Osteoblast (primary cell): ENCODE measurements around the gene R3HDM2. TPM values are rescaled to one million over a fixed set of nuclear protein-coding genes. Genes with fewer than 3 reads are reported as not detected.

Experiments
- DNase-seq: peaks from one replicate; pipeline ENCODE4 v3.0.0; 2011; ENCODE audit warnings: low spot score, mixed read lengths; ENCODE audit not compliant: insufficient read length; ENCODE audit errors: missing footprints
- H2AFZ ChIP-seq: 2 replicates; pipeline ENCODE4 v1.6.0; 2011; ENCODE audit warnings: mild to moderate bottlenecking, low read length
- H3K27ac ChIP-seq: 2 replicates; pipeline ENCODE4 v1.5.1; 2011; ENCODE audit warnings: mild to moderate bottlenecking, low read depth, low read length, moderate library complexity
- H3K27me3 ChIP-seq: 2 replicates; pipeline ENCODE4 v1.6.0; 2012; ENCODE audit warnings: mild to moderate bottlenecking, control low read depth, inconsistent platforms, low read length, moderate library complexity; ENCODE audit not compliant: insufficient read depth
- H3K36me3 ChIP-seq: 2 replicates; pipeline ENCODE4 v1.5.1; 2011; ENCODE audit warnings: mild to moderate bottlenecking, low read length, control low read depth, moderate library complexity; ENCODE audit not compliant: insufficient read depth
- H3K4me1 ChIP-seq: 2 replicates; pipeline ENCODE4 v1.5.1; 2011; ENCODE audit warnings: mild to moderate bottlenecking, low read length, control low read depth, moderate library complexity; ENCODE audit not compliant: insufficient read depth
- H3K4me2 ChIP-seq: 2 replicates; pipeline ENCODE4 v1.6.0; 2011; ENCODE audit warnings: mild to moderate bottlenecking, low read length; ENCODE audit not compliant: insufficient read depth
- H3K4me3 ChIP-seq: fragments of 200-600 bp; sonication (generic); 3 replicates; pipeline ENCODE4 v1.5.1; 2012; ENCODE audit warnings: mild to moderate bottlenecking, low read length, inconsistent platforms; ENCODE audit not compliant: insufficient read depth
- H3K79me2 ChIP-seq: 2 replicates; pipeline ENCODE4 v1.6.0; 2012; ENCODE audit warnings: mild to moderate bottlenecking, low read length, control low read depth, inconsistent platforms; ENCODE audit not compliant: insufficient read depth
- H3K9me3 ChIP-seq: 2 replicates; pipeline ENCODE4 v1.5.1; 2011; ENCODE audit warnings: low read depth, low read length, control low read depth
- H4K20me1 ChIP-seq: 2 replicates; pipeline ENCODE4 v1.6.0; 2012; ENCODE audit warnings: mild to moderate bottlenecking, low read length, control low read depth; ENCODE audit not compliant: insufficient read depth
- CTCF ChIP-seq: IDR thresholded peaks from 2 replicates; pipeline ENCODE4 v1.5.1; 2011; ENCODE audit warnings: mild to moderate bottlenecking, low read depth, low read length, moderate library complexity; ENCODE audit errors: extremely low read depth
- total RNA-seq: library from RNA; depleted of rRNA; stranded (reverse); fragments of >200 nt; gene quantifications from 2 replicates; pipeline ENCODE4 v1.2.3, GENCODE V29; 2012

R3HDM2 gene
- total RNA-seq, 1 donor = 23.2 TPM

GRCh38 chr12:57460841-57461275 is 30.0 kb upstream of the R3HDM2 start:
- DNase-seq = no peak
- Histone ChIP-seq H3K27me3 (peaks cover 13% of the 10 kb centered on the region), H3K4me1 (peaks cover 16% of the 10 kb centered on the region), H3K9me3 (no peaks in the 10 kb centered on the region), H2AFZ (no peak overlapping the region), H3K4me2 (peak overlapping the region; percentile 100), H3K36me3 (no peaks in the 10 kb centered on the region), H3K27ac (no peak overlapping the region), H3K79me2 (no peaks in the 10 kb centered on the region), H4K20me1 (no peaks in the 10 kb centered on the region), H3K4me3 (no peak overlapping the region)
- TF ChIP-seq CTCF = no peak

GRCh38 chr12:57460468-57460784 is 29.6 kb upstream of the R3HDM2 start:
- H2AFZ ChIP-seq = no peak overlapping the region
- no peaks in the 10 kb centered on the region for H4K20me1 ChIP-seq
- peak overlapping the region; percentile 2 for H3K4me2 ChIP-seq
- no peak overlapping the region for H3K27ac ChIP-seq
- no peaks in the 10 kb centered on the region for H3K9me3 ChIP-seq
- peaks cover 12% of the 10 kb centered on the region for H3K27me3 ChIP-seq
- TF ChIP-seq CTCF = no peak
- H3K4me1 ChIP-seq = peaks cover 16% of the 10 kb centered on the region
- no peaks in the 10 kb centered on the region for H3K79me2 ChIP-seq
- no peaks in the 10 kb centered on the region for H3K36me3 ChIP-seq
- H3K4me3 ChIP-seq = no peak overlapping the region
- no peak for DNase-seq

- Histone ChIP-seq H3K4me1 (peaks cover 16% of the 10 kb centered on the region), H4K20me1 (no peaks in the 10 kb centered on the region), H2AFZ (peak within 1 kb of the TSS; percentile 90), H3K79me2 (no peaks in the 10 kb centered on the region), H3K36me3 (no peaks in the 10 kb centered on the region), H3K4me2 (peak within 1 kb of the TSS; percentile 93), H3K9me3 (no peaks in the 10 kb centered on the region), H3K4me3 (peak within 1 kb of the TSS; percentile 78), H3K27me3 (peaks cover 12% of the 10 kb centered on the region), H3K27ac (peak within 1 kb of the TSS; percentile 38)
- no peak for TF ChIP-seq CTCF
- DNase-seq = peak; percentile 96
These were observed 29.1 kb upstream of the R3HDM2 start, which contains the start of gene GLI1 for GRCh38 chr12:57459750-57460467. Gene GLI1 (plus strand): TSS chr12:57459785. CDS start chr12:57463692, 3,907 bp downstream.

GRCh38 chr12:57459055-57459749 is 28.4 kb upstream of the R3HDM2 start:
- H3K9me3 ChIP-seq = no peaks in the 10 kb centered on the region
- peaks cover 16% of the 10 kb centered on the region for H3K4me1 ChIP-seq
- peak overlapping the region; percentile 93 for H3K4me2 ChIP-seq
- H3K36me3 ChIP-seq = no peaks in the 10 kb centered on the region
- peak overlapping the region; percentile 90 for H2AFZ ChIP-seq
- no peaks in the 10 kb centered on the region for H4K20me1 ChIP-seq
- peak; percentile 99 for DNase-seq
- H3K79me2 ChIP-seq = no peaks in the 10 kb centered on the region
- peak overlapping the region; percentile 78 for H3K4me3 ChIP-seq
- H3K27me3 ChIP-seq = peaks cover 12% of the 10 kb centered on the region
- peak overlapping the region; percentile 38 for H3K27ac ChIP-seq
- peak; percentile 97 for TF ChIP-seq CTCF
